Measurements from ENCODE around the gene BEND3. TPM values are rescaled to one million over a fixed set of nuclear protein-coding genes. Genes with fewer than 3 reads are reported as not detected.
A peak's percentile ranks its signal among the peaks of the same experiment; 100 is the strongest.

The BEND3 gene
- total RNA-seq, 1 experiment from 2014 or later = 7.3 TPM

DNA sequence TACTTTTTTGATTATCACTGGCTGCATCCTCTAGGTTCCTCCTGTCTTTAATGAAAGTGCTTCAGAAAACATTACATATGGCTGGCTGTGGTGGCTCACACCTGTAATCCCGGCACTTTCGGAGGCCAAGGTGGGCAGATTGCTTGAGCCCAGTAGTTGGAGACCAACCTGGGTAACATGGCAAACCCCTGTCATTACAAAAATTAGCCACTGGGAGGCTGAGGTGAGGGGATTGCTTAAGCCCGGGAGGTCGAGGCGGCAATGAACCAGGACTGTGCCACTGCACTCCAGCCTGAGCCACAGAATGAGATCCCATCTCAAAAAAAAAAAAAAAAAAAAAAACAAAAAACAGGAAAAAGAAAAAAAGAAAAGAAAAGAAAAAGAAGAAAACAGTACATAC lies 35.3 kb downstream of the BEND3 start:
- no peak overlapping the region for H3K4me3 ChIP-seq
- H3K36me3 ChIP-seq = peaks cover 9% of the 10 kb centered on the region
- DNase-seq = peak in 1 of 2 experiments; percentile 20
- no peaks in the 10 kb centered on the region for H3K27me3 ChIP-seq
- H3K4me1 ChIP-seq = no peaks in the 10 kb centered on the region
- H3K9me3 ChIP-seq (replicated peaks) = no peaks in the 10 kb centered on the region
- no peak overlapping the region for H3K27ac ChIP-seq

DNA sequence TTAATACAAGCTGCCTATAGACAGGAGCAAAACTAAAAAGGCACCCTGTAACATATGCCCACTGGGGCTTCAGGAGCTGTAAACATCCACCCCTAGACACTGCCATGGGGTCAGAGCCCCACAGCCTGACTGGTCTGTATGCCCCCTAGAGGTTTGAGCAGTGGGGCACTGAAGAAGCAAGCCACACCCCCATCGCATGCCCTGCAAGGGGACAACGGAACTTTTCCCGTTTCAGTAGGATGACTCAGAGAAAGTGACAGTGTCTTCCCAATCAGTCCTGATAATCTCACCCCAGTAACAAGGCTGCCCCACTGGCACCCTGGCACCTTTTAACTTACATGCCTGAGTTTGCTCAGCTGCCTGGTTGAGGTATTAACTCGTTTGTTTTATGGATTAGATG lies 35.9 kb downstream of the BEND3 start:
- DNase-seq = no peak
- H3K27ac ChIP-seq = no peak overlapping the region
- no peak overlapping the region for H3K4me3 ChIP-seq
- no peaks in the 10 kb centered on the region for H3K27me3 ChIP-seq
- H3K4me1 ChIP-seq = no peaks in the 10 kb centered on the region
- peaks cover 4% of the 10 kb centered on the region for H3K36me3 ChIP-seq
- no peaks in the 10 kb centered on the region for H3K9me3 ChIP-seq (replicated peaks)

DNA sequence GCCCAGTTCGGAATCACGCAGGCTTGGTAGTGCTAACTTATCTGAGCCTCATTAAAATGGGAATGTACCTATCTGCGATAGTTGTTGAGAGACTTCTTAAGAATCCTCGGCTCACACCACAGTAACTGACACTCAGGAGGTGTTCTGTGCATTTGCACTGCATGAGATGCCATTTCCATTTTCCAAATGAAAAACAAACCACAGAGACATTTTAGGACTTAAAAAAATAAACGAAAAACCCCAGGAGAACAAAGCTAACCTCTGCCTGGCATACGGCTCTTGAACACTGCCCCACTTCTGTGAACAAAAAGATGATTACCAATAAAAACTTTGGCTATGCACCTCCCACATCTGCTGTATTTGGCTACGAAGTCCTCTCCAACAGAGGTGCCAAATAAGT lies 37.6 kb downstream of the BEND3 start:
- Histone ChIP-seq H3K27me3 (no peaks in the 10 kb centered on the region), H3K27ac (no peak overlapping the region), H3K9me3 (replicated peaks) (no peaks in the 10 kb centered on the region), H3K4me3 (no peak overlapping the region), H3K4me1 (no peaks in the 10 kb centered on the region), H3K36me3 (no peaks in the 10 kb centered on the region)
- no peak for DNase-seq

DNA sequence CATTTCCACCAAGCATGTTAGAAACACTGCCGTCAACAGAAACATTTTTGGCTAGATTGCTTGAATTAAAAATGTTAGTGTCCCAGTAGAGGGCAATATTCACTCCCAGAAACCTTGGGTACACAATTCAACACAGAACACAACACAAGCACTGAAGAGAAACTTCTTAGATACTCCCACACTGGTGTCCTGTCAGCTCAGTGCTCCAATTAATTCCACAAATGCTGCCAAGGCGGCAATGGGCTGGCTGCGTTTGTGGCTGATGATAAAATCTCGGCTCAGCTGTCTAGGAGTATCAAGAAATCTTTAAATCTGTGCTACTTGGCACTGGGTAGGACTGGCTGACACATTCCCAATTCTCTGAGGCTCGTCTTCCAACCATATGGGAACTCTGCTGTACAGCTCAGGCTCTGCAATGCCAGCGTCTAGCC lies 39.3 kb downstream of the BEND3 start:
- no peaks in the 10 kb centered on the region for H3K27me3 ChIP-seq
- peak; percentile 20 to 22 for DNase-seq
- H3K4me1 ChIP-seq = no peaks in the 10 kb centered on the region
- H3K4me3 ChIP-seq = no peak overlapping the region
- no peaks in the 10 kb centered on the region for H3K36me3 ChIP-seq
- no peaks in the 10 kb centered on the region for H3K9me3 ChIP-seq (replicated peaks)
- no peak overlapping the region for H3K27ac ChIP-seq

DNA sequence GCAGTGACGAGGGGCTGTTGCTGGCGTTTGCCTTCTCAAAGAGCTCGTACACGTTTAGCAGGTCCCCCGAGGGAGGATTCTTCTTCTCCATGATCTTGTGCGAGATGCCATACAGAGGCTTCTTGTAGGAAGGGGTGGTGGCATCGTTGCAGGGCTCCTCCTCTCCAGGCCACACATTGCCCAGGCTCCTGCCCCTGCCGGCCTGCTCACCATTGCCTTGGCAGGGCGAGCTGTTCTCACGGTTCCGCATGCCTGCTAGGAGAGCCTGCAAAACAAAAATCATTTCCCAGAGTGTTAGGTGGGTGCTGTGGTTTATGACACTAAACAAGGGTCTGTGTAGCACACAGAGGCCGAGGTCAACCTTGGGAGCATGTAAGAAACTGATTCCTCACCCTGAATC lies 44.6 kb downstream of the BEND3 start:
- Histone ChIP-seq H3K4me3 (no peak overlapping the region), H3K4me1 (peaks cover 3% of the 10 kb centered on the region; the same call in 1 of the 2 replicates)

DNA sequence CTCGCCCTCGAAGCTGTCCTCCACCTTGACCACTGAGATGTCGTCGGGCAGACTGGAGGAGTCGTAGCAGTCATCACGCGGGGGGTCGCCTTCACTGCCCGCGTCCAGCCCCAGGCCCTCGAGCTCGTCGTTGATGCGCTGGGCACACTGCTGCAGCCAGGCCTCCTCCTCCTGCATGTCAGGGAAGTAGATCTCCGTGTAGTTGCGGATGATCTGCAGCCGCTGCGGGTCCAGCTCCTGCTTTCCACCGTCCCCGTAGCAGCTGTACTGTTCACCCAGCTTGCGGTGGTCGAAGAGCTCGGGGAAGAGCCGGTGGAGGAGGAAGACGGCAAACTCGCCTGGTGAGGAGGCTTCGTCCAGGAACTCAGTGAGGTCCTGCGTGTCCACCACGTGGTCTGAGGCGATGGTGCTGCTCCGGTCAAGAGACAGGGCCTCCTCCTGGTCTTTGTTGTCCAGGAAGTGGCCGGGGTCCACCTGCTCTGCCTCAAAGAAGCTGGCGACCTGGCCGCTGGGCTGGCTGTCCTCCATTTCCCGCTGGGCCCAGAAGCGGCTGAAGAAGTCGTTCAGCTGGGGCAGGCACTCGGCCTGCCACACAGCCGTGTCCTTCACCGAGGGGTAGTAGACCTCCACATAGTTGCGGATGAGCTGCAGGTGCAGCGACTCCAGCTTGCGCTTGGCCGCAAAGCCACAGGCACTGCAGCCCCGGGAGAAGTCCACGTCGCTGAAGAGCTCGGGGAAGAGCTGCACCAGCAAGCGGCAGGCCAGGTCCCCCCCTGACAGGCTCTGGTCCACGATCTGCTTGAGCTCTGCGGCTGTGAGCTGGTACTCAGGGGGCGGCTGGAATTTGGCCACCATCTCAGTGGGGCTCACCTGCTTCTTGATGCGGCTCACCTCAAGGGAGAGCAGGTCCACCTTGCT lies 45.4 kb downstream of the BEND3 start:
- no peak overlapping the region for H3K27ac ChIP-seq
- 0 out of 2 replicates have a peak, but pooled peaks cover 4% of the 10 kb centered on the region for H3K36me3 ChIP-seq
- H3K27me3 ChIP-seq = no peaks in the 10 kb centered on the region
- no peak for DNase-seq
- no peaks in the 10 kb centered on the region for H3K9me3 ChIP-seq (replicated peaks)
- H3K4me1 ChIP-seq = peaks cover 11% of the 10 kb centered on the region
- no peak overlapping the region for H3K4me3 ChIP-seq

More for the DNA sequence above, 44.6 kb downstream of the BEND3 start:
- no peaks in the 10 kb centered on the region for H3K27me3 ChIP-seq
- DNase-seq = no peak
- 0 out of 2 replicates have a peak, but pooled peaks cover 4% of the 10 kb centered on the region for H3K36me3 ChIP-seq
- H3K9me3 ChIP-seq (replicated peaks) = no peaks in the 10 kb centered on the region
- H3K27ac ChIP-seq = no peak overlapping the region

DNA sequence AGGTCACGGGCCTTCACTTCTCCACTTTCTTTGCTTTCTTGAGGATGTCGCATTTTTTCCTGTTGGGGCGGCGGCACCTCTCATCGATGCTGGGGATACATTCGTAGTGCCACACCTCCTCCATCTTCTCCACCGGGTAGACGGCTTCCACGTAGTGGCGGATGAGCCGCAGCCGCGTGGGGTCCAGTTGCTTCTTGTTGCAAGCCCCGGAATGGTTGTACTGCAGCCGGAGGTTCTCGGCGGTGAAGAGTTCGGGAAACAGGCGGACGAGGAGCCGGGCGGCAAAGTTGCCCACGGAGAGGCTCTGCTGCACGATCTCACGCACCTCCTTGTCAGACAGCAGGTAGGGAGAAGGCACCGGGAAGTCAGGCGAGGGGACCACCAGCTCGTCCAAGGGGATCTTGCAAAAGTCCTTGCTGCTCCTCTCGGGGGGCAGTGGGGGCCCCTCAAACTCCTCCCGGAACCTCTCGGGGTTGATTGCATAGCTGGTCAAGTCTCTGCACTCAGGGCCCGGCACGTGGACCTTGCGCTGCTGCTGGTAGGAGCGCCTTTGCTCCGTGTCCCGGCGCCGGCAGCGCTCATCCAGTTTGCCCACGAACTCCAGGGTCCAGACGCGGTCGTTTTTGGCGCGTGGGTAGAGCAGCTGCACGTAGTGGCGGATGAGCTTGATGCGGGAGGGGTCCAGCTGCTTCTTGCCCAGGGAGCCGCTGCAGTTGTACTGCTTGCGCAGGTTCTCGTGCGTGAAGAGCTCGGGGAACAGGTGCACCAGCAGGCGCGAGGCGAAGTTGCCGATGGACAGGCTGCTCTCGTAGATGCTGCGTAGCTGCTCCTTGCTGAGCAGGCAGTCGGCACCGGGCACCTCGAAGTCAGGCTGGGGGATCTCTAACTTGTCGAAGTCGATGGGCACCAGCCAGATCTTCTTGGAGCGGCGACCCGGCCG lies 46.4 kb downstream of the BEND3 start:
- no peak for DNase-seq
- Histone ChIP-seq H3K9me3 (replicated peaks) (no peaks in the 10 kb centered on the region), H3K27ac (no peak overlapping the region), H3K4me1 (peaks cover 17% of the 10 kb centered on the region), H3K27me3 (no peaks in the 10 kb centered on the region), H3K36me3 (0 out of 2 replicates have a peak, but pooled peaks cover 4% of the 10 kb centered on the region), H3K4me3 (no peak overlapping the region)

DNA sequence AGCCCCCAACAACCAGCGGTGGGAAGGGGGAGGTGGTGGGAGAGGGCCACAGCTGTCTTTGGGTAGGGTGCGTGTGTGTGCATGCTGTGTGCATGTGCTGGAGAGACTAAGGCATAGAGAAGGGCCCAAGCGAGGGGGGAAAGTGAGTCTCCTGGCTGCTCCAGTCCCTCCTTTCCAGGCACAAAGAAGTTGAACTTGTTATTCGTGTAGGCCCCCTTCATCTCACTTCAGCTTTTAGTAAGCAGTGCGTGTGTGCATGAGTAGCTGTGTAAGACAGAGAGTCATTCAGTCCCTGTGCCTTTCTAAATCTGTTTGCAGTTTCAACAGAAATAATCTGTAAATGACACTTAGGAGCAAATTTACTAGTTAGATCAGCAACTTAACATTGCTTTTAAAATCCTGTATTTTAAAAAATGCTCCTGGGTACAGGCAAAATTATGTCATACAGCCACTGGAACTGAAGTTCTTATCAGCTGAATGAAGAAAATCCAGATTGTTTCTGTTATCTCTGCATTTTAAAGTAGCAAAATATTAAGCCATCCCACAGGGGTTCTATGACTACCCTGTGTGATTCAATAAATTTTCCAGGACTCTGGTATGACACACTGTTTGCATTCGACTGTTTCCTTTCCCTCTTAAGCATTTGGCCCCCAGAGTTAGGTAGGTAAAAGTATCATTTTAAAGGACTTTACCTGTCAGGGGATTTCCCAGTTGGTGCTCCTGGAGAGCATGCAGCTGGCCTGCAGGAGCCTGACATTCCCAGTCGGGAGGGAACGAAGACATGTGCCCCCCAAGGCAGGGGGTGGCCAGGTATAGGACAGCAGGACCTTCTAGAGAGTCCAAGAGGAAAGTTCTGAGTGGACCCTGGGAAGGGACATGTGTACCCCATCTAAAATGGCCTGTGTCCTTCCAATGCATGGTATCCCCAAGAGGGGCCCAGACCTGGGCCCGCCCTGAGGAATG lies 48.3 kb downstream of the BEND3 start:
- Histone ChIP-seq H3K36me3 (0 out of 2 replicates have a peak, but pooled peaks cover 4% of the 10 kb centered on the region), H3K27me3 (no peaks in the 10 kb centered on the region), H3K4me1 (peaks cover 17% of the 10 kb centered on the region), H3K4me3 (no peak overlapping the region), H3K9me3 (replicated peaks) (no peaks in the 10 kb centered on the region), H3K27ac (no peak overlapping the region)
- peak in 1 of 2 experiments; percentile 17 for DNase-seq

DNA sequence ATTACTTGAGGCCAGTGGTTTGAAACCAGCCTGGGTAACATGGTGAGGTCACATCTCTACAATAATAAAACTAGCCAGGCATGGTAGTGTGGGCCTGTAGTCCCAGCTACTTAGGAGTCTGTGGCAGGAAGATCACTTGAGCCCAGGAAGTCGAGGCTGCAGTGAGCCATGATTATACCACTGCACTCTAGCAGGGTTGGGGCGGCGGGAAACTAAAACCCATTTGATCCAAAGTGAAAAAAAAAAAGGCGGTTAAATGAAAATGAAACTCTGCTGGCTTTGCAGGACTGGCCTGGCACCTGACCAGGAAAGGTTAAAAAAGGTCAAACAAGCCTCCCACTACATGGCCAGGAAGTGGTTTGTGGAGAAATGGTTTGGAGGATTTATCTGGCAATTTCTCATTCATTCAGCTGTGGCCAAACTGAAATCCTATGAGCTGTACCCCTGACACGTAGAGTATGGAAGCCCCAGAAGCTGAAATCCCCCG lies 50.7 kb downstream of the BEND3 start:
- Histone ChIP-seq H3K27ac (no peak overlapping the region), H3K36me3 (no peaks in the 10 kb centered on the region), H3K27me3 (no peaks in the 10 kb centered on the region), H3K9me3 (replicated peaks) (no peaks in the 10 kb centered on the region), H3K4me1 (peaks cover 26% of the 10 kb centered on the region), H3K4me3 (no peak overlapping the region)
- DNase-seq = peak; percentile 67 to 81

DNA sequence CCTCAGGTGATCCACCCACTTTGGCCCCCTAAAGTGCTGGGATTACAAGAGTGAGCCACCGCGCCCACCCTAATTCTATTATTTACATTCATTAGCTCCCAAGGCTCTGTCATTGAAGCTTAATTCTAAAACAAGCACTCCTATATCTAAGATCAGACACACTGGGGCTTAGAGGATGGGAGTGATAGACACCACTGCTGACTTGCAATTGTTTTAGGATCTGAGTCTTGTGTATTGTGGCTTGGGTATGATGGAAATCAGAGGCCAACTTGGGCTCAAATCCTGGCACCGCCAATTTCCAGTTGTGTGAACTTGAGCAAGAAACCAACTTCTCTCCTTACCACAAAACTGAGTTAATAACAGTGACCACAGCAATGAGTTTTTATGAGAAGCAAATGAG lies 52.6 kb downstream of the BEND3 start:
- Histone ChIP-seq H3K27ac (no peak overlapping the region), H3K4me1 (peaks cover 26% of the 10 kb centered on the region), H3K4me3 (no peak overlapping the region), H3K36me3 (no peaks in the 10 kb centered on the region), H3K27me3 (no peaks in the 10 kb centered on the region), H3K9me3 (replicated peaks) (no peaks in the 10 kb centered on the region)
- DNase-seq = no peak

DNA sequence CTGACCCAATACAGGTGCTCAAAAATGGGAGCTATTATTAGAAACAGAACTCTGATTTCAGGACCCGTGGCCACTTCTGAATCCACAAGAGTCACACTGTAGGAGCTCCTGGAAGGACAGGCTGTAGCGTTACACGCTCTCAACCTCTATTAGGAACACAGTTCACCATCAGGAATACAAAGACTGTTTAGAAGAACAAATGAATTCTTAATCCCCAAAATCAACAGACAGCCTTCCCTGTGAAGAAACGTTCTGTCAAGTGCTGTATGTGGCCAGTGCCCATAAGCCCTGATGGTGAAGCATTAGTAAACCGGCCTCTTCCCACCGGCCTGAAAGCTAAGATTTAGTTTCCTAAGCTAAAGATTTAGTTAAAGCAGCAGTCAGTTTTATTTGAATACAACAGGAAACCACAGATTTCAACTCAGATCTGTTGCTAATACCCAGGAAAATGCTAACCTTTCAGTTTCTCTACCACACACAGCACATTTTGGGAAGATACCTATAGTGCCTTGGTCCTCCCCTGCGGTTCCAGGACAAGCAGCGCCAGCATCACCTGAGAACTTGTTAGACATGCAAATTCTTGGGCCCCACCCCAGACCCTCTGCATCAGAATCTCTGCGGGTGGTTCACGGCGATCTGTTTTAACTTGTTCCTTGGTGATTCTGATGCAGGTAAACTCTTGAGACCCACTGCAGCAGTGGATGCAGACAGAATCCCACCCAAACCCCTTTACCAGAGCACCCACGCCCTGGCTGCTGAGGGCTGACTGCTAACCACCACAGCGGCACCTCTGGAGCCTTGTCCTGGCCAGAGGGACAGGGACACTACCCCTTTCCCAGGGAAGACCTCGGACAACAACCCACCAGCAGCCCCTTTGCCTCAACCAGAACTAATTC lies 53.9 kb downstream of the BEND3 start:
- Histone ChIP-seq H3K9me3 (replicated peaks) (no peaks in the 10 kb centered on the region), H3K4me1 (peaks cover 26% of the 10 kb centered on the region), H3K27ac (no peak overlapping the region), H3K36me3 (no peaks in the 10 kb centered on the region), H3K4me3 (no peak overlapping the region), H3K27me3 (no peaks in the 10 kb centered on the region)
- peak in 1 of 2 experiments; percentile 21 for DNase-seq

DNA sequence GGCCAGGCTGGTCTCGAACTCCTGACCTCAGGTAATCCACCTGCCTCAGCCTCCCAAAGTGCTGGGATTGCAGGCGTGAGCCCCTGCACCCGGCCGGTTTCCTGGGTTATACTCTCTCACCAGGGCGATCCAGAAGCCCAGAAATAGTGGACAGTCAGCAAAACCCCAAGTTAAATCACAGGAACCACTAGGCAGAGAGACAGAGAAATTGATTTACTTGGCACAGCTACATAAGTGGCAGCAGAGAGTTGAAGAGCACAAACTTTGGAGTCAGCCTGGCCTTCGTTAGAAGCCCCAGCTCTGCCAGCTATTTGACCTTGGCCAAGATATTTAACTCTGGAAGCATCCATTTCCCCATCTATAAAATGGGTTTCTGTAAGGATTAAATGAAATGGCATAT lies 54.6 kb downstream of the BEND3 start:
- DNase-seq = no peak
- Histone ChIP-seq H3K9me3 (replicated peaks) (no peaks in the 10 kb centered on the region), H3K36me3 (no peaks in the 10 kb centered on the region), H3K4me1 (peaks cover 24% of the 10 kb centered on the region), H3K27ac (no peak overlapping the region), H3K27me3 (no peaks in the 10 kb centered on the region), H3K4me3 (no peak overlapping the region)

DNA sequence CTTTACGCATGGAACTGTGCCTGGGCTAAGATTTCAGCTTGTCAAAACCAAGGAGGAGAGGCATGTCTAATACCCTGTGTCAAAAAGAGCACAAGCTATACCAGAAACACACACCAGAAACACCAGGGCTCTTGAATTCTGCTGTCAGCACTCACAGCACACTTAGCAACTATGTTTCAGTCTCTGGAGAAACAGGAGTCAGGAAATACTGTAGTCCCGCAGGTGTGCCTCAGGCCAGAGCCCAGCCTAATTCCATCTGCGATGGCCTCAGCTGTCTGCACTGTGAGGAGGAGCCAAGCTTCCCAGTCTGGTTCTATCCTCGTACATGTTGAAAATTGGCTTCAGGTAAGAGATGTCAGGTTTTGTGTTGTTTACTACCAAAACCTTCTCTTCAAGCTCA lies 55.7 kb downstream of the BEND3 start:
- Histone ChIP-seq H3K27ac (no peak overlapping the region), H3K4me1 (peaks cover 15% of the 10 kb centered on the region), H3K4me3 (no peak overlapping the region), H3K27me3 (no peaks in the 10 kb centered on the region), H3K36me3 (no peaks in the 10 kb centered on the region), H3K9me3 (replicated peaks) (no peaks in the 10 kb centered on the region)
- DNase-seq = no peak

Data from SJCRH30 (cell line).